Measurements from ENCODE around the gene SHF.

SHF gene

DNA sequence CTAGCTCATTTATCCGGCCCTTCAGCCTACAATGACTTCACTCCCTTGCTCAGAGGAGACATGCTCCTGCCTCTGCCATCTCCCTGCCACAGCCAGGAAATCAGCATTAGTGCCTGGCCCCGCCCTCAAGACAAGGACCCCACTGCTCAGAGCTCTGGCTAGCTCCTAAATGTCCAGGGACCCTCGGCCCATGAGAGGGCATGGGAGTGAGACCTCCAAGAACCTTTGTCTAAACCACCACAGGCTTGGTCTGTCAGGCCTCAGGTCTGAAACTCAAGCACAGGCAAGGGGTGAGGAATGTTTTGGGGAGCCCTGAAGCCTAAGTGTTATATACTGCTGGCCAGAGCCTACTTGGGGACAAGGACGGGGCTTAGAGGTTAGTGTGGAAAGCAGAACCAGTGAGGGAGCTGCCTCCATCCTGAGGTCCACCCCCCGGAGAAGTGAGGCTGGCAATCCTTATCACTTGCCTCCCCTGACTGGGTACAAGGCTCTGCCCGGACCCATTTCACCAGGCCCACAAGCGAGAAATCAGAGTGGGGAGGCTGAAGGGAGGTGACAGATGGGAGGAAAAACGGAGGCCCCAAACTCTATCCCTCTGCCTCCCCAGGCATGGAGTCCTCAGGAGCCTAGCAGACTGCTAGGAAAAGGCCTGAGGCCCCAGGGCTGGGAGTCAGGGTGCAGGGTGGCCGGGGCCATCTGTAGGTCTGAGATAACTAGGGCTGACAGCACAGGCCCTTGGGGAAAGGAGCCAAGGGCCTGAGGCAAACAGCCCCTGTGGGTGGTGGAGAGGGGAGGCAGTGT is 18.8 kb downstream of the SHF start:
- no peak for DNase-seq

DNA sequence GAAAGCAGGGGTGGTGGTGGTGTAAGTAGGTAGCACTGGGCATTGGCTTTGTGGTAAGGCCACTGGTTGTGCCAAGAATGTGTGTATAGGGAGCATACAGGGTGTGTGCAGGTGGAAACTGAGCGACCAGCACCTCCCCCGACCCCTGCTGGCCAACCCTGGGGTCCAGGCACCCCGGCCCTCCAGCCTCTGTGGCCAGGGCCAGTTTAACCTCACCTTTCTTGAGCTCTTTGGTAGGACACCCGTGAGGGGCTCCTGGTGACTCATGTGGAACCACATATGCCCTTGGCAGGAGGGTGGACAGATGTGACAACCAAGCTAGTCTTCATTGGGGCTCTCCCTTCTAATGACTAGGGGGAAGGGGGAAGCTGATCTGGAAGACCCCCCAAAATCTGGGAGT is 19.5 kb downstream of the SHF start:
- DNase-seq: no peak

DNA sequence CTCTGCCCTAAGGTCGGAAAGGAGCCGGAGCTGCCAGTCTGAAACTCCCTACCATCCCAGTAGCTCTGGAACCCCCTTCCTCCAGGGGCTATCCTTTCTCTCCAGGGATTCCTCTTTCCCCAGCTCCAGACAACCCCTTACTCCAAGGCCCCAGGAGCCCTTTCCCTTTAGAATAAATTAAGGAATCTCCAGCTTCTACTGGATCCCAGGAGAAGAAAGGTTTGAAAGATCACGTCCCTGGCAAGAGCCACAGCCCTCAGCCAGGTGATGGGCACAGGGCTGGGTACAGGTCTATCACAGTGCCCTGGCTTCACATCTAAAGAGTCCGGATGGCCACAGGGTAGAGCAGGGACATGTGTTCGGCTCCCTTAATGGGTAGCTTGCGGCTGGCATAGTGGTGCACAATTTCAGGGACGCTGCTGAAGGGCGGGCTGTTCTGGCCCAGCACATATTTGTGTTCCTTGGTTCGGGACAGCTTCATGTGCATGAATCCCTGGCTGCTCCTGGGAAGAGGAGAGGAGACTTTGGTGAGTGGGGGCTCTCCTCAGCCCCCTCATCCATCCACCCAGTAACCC is 20.0 kb downstream of the SHF start:
- no peak for DNase-seq

DNA sequence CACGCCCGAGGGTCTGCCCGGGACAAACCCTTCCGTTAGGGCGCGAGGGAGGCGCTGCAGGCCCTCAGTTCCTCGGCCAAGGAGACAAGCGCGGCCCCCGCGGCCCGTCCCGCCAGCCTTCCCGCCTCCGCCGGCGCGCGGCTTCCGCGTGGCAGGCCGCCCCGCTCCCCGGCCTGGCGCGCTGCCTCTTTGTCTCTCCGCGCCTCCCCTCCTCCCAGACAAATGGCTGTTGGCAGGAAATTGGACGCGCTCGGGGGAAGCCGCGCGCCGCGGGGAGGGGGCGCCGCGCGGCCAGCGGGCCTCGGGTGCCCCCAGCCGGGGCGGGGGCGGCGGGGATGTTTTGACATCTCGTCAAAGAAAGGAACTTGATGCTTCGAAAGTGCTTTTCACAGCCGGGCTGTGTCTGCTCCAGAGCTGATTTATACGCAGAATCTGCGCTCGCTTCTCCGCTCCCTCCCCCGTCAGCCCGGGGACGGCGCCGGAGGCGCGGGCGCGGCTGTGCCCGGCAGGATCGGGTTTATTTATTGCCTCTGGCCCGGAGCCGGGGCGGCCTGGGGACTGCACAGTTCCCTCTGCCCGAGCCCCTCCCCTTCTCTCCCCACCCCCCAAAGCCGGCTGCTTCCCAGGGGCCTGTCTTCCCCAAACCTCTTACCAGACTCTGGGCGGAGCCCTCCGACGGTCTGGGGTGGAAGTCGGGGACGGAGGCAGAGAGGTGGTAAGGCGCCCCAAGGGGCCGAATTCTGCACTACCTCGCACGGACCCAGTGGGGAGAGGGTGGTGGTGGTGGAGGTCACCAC is 20.7 kb downstream of the SHF start:
- DNase-seq: peak; percentile 33

DNA sequence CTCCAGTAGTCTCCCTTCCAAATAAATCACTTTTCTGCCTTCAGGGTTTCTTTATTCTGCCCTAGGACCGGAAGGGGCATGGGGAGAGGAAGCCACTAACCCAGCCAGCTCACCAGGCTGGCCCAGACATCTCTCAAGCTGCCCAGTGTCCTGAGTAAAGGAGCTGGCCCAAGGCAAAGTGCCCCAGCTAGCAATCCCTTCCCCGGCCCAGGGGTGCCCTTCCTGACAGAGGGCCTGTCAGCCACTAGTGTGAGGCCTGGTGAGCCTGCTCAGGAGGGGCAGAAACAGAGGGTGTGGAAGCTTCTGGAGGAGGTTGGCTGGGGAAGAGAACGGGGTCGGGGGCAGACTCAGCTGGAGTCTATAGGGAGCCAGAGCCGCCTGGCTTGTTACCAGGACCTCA is 22.2 kb downstream of the SHF start:
- DNase-seq: no peak

DNA sequence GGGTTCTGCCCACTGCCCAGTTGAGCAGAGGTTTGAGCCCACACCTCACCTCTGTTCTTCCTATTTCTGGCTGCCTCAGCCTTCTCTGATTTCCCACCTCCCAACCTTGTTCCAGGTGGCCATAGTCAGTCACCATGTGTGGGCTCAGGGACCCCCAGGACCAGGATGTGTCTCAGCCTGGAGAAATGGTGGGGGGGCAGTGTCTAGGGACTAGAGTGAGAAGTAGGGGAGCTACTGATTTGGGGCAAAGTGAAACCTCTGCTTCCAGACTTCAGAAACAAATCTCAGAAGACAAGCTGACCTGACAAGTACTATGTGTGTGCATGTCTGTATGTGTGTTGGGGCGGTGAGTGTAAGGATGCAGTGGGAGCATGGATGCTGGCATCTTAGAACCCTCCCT is 22.9 kb downstream of the SHF start:
- no peak for DNase-seq

DNA sequence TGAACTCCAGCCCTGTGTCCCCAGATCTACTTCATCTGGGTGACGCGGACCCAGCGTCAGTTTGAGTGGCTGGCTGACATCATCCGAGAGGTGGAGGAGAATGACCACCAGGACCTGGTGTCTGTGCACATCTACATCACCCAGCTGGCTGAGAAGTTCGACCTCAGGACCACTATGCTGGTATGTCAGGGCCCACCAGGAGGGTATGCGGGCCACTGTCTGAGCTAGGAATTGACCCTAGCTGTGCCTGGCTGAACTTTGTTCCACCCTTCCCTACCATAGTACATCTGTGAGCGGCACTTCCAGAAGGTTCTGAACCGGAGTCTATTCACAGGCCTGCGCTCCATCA is 24.3 kb downstream of the SHF start:
- no peak for DNase-seq

DNA sequence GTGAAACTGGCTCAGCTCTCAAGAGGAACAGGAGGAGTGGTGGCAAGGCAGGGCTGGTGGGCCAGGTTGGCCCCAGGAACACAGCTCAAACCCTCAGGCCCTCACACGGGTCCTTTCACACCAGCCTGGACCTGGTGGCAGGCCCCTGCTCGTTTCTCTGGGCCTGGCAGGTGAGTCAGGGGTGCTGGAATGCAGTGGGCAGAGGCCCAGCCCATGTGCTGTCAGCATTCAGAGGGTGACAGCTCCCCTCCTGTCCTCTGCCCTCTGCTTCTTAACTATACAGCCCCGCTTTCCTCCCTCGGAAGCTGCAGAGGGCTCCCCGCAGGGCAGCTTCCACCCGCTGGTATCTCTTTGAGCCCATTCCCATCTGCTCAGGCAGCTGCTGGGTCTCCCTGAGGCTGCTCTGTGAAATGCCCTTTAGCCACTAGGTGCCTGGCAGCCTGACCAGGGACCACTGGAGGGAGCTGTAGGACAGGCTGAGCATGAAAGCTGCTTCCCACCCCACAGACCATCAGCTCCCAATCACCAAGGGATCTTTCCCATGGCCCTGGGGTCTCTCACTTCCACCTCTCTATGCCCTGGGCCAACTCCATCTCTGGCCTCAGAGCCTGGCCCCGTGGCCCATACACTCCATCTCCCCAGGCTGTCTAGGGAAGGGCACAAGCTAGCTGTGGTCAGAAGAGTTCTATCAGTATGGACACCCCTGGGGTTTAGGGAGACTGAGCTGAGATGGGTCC is 24.8 kb downstream of the SHF start:
- DNase-seq: no peak

DNA sequence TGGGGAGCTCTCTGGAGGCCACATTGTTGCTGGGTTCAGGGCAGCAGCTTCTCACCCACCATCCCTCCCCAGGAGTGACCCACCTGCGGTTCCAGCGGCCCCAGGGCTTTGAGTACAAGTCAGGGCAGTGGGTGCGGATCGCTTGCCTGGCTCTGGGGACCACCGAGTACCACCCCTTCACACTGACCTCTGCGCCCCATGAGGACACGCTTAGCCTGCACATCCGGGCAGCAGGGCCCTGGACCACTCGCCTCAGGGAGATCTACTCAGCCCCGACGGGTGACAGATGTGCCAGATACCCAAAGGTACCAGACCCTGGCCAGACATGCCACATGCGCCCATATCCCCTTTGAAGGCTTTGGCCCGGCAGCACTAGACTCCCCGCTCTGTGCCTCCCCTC is 26.1 kb downstream of the SHF start:
- DNase-seq: no peak

DNA sequence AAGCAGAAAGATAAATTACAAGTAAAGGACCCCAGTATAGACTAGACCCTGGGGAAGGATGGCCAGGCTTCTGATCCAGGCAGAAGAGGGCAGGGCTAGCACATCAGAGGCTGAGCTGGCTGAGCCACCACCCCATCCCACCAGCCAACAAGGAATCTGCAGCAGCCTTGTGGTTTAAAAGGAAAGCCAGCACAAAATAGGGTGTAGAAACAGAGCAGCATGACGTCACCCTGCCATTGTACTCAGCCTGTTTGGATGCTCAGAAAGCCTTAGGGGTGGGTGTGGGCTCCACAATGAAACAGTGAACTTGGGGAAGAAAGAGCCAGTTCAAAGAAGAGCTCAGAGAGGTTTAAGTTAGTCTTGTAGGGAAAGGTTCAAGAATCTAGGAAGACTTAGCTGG is 29.8 kb downstream of the SHF start:
- DNase-seq: no peak

DNA sequence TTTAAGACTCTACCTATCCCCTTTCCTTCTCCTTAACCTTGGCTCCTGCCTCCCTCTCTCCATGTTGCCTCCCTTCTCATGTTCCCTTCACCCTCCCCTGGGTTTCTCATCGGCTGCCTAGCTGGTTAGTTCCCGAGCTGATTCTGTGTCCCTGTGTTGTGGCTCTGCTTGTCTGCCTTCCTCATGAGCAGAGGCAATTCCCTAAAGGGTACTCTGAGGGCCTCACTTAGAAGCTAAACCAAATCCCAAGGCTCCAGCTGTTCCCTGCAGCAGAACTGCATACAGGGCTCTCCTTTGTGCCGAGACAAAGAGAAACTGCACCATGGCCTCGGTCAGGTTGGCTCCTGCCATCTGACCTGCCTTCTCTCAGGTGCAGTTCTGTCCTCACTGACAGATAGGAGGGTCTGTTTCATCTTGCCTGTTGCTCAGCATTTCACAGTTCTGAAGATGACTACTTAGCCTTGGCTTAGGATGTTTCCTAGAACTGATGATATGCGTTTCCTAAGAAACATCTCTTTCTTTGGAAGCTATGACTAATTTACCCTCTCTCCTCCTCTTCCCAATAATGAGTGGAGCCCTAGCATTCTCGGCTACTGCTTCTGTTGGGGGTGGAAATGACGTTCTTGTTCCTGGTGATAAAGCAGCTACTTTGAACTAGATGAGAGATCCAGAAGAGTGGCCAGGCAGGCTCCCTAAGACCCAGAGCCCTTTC is 30.9 kb downstream of the SHF start:
- DNase-seq: no peak

DNA sequence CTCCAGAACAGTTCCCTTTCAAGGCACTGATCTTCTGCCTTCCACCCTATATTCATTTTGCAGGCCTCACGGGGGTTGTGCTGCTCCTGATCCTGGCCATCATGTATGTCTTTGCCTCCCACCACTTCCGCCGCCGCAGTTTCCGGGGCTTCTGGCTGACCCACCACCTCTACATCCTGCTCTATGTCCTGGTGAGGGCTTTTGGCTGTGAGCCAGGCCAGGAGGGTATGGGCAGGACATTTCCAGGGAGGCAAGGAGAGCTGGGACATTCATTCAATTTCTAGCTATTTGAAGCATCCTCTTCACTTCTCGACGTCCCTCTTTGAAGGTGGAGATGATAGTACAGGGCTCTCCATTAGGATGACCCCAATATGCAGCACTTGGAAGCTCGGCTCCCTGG is 32.0 kb downstream of the SHF start:
- DNase-seq: no peak

DNA sequence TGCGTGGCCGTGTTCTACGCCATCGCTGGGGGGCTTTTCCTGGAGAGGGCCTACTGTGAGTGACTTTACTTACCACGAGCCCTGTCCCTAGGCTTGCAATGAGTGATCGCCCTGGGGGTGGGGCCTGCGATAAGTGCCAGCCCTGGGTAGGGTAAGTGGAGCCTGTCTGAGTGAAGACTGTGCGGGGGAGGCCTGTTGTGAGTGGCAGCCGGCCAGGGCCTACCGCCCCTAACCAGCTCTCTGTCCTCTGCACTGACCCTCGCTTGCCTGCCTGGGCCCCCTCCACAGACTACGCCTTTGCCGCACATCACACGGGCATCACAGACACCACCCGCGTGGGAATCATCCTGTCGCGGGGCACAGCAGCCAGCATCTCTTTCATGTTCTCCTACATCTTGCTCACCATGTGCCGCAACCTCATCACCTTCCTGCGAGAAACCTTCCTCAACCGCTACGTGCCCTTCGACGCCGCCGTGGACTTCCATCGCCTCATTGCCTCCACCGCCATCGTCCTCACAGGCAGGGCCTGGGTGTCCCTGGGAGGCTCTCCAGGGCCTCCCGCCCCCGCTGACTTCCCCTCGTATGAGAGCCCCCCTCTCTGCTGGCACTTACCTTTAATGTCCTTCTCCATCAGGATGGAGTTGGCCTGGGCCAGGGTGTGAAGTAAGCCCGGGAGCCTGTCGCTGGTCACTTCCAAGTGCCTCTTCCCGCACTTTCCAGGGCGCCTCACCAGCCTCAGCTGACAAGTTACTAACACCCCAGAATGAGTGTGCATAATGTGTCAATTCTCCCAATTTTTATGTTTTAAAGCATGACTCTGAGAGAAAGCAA is 35.6 kb downstream of the SHF start:
- DNase-seq: no peak

DNA sequence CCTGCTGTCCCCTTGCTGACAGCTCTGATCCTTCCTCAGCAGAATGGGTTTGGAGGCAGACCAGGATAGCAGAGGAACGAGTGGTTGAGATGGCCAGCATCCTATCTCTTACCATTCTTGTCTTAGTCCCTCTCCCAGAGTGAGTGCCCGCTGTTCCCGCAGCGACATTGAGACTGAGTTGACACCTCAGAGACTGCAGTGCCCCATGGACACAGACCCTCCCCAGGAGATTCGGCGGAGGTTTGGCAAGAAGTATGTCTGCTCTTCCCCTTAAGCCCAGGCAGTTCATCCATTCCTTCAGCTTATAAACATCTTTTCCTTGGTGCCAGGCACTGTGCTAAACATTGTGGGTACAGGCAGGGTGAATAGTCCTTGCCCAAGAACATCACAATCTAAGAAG is 36.8 kb downstream of the SHF start:
- no peak for DNase-seq

DNA sequence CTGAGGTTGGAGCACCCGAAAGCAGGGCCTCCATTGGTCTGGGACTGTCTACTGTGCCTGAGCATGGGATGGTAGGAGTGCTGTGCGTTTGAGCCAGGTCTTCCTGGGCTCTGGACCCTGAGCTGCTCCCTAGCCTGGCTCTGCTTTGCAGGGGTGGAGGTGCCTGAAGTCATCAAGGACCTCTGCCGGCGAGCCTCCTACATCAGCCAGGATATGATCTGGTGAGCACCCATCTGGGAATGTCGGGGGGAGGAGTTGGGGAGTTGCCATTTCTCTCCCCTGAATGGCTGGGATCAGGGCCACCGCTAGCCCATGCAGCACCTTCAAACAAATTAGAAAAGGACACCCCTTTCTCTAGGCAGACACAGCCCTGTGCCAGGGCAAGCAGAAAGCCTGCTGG is 37.3 kb downstream of the SHF start:
- no peak for DNase-seq

DNA sequence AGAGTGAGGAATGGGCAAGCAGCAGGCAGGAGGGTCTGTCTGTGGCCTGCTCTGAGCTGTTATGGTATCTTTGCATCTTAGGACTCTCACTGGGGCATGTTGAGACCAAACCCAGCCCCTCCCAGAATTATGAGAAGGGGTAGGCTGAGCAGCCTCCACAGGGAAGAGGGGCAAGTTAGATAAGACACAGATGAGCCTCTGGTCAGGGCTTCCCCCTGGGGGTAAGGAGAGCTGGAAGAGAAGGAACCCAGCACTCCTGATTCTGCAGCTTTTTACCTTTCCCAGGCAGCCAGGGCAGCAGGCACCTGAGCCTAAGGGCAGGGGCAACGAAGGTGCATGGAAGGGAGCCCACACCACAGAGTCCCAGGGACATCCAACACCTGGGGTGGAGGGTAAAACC is 38.7 kb downstream of the SHF start:
- DNase-seq: no peak

DNA sequence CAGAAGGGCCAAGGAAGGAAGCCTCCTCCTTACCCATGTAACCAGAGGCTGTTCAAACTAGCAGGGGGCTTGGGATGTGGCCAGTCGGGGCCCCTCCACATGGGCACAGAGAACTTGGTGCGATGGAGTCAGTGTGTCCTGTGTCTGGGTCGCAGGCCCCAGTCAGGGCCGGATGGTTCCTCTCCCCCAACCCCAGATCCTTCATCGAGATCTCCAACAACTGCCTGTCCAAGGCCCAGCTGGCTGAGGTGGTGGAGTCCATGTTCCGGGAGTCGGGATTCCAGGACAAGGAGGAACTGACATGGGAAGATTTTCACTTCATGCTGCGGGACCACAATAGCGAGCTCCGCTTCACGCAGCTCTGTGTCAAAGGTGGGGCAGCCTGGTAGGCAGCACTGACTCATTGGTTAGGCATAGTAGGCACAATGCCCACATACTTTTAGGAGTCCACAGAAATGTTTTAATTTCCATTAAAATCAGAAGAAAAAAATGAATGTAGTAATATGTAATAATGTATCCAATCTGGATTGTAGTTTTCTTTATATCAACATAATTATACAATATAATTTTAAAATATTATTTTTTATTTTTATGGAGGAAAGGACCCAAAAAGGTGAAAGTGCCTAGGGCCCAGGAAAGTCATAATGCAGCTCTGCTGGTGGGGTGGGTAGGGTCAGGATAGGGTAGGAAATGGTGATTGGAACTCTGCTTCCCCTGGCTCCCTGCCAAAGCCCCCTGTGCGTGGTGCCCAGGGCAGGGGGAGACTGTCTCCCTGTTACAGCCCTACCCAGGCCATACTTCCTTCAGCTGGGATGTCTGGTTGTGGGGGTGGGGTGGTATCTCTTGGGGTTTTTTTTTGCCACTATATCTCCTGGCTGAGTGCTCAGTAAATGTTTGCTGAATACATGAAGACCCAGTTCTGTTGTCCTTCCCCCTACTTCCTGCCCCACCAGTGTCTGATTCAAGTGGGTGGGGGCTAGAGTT is 39.4 kb downstream of the SHF start:
- DNase-seq: no peak

DNA sequence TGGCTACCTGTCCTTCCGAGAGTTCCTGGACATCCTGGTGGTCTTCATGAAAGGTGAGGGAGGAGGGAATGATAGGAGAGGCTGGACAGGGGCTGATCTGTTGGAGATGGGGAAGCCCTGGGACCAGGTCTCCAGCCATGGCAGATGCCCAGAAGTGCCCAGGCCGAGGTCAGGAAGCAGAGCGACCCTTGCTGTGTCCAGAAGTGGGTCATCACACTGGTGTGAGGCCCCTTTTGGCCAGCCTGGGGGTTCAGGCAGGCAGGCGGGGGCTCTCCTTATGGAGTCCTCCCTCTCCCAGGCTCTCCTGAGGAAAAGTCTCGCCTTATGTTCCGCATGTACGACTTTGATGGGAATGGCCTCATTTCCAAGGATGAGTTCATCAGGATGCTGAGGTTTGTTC is 40.2 kb downstream of the SHF start:
- DNase-seq: no peak

DNA sequence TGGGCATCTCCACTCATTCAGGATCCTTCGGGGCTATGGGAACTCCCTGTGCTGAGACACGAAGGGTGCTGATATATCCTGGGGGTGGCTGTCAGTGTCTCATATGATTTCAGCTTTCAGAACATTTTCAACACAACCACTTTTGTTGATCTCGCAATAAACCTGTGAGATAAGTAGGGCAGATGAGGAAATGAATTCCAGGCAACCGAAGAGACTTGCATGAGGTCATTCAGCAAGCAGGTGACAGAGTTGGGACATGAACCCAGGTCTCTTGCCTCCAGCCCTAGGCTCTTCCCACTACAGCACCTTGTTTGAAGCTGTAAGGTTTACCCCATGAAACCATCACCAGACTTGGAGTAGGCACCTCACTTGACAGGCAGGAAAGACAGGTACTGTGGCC is 41.4 kb downstream of the SHF start:
- DNase-seq: no peak

DNA sequence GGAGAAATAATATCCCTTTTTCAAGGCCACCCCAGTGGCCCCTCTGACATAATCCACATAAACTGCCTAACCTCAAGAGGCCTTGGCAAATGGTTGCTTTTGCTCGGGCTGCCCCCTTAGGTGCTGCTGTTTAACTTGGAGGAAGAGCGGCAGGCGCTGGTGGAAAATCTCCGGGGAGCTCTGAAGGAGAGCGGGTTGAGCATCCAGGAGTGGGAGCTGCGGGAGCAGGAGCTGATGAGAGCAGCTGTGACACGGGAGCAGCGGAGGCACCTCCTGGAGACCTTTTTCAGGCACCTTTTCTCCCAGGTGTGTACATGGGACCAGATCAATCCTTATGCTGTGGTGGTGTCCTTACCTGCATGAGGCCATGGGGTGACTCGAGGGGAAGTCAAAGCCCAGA is 43.0 kb downstream of the SHF start:
- DNase-seq: no peak

DNA sequence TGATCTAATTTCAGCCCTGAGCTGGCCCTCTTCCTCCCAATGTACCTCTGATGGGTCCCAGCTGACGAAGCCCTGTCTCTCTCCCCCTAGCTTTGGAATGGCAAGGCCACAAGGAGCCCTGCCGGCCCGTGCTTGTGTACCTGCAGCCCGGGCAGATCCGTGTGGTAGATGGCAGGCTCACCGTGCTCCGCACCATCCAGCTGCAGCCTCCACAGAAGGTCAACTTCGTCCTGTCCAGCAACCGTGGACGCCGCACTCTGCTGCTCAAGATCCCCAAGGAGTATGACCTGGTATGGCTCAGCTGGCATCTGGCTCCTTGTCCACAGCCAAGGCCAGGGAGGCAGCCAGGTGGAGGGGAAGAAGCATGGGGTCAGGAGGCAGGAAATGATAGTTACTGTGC is 43.8 kb downstream of the SHF start:
- no peak for DNase-seq

Data from NCI-H1436 treated with DMSO at 0.1 percent for 48 hours (cell line).